Kidney (tissue), 14 donors: ENCODE measurements around the gene SDF4. TPM values are rescaled to one million over a fixed set of nuclear protein-coding genes. Genes with fewer than 3 reads are reported as not detected.

Source experiments
- DNase-seq, 5 donors: peaks; one replicate each; pipeline ENCODE4 v3.0.0-alpha.2; 2013 to 2020
- FAIRE-seq: peaks from 2 replicates; lab custom pipeline; 2012; peaks lifted over from hg19 to GRCh38; lab: Jason Lieb, UNC
- H3K27ac ChIP-seq, 2 donors: one replicate each; pipeline ENCODE4 v1.7.0; 2013; ENCODE audit warnings: low read depth in 2 of 2, low read length in 2 of 2, inconsistent platforms in 1 of 2
- H3K27me3 ChIP-seq: one replicate; pipeline ENCODE4 v1.7.1; 2013; ENCODE audit warnings: low read length, inconsistent platforms; ENCODE audit not compliant: control insufficient read depth, insufficient read depth
- H3K36me3 ChIP-seq, 3 donors: one replicate each; pipeline versions ENCODE4 v1.7.0 to v1.7.1; 2013; ENCODE audit warnings: low read length in 3 of 3, control low read depth in 1 of 3, inconsistent platforms in 1 of 3; ENCODE audit not compliant: insufficient read depth in 3 of 3, control insufficient read depth in 2 of 3
- H3K4me1 ChIP-seq, 3 donors: one replicate each; pipeline versions ENCODE4 v1.7.0 to v1.7.1; 2013; ENCODE audit warnings: low read length in 3 of 3, inconsistent platforms in 1 of 3, low read depth in 1 of 3; ENCODE audit not compliant: control insufficient read depth in 2 of 3, insufficient read depth in 2 of 3
- H3K4me3 ChIP-seq, 3 donors: one replicate each; pipeline versions ENCODE4 v1.7.0 to v1.8.1; 2013; ENCODE audit warnings: low read length in 3 of 3, control low read depth in 1 of 3, inconsistent platforms in 1 of 3
- H3K9ac ChIP-seq, 3 donors: one replicate each; pipeline versions ENCODE4 v1.7.0 to v1.7.1; 2013; ENCODE audit warnings: low read length in 3 of 3, control low read depth in 1 of 3, inconsistent platforms in 1 of 3
- H3K9me3 ChIP-seq, 3 donors: one replicate each; pipeline versions ENCODE4 v1.7.0 to v1.7.1; 2013; ENCODE audit warnings: low read length in 3 of 3, control low read depth in 1 of 3, inconsistent platforms in 1 of 3; ENCODE audit not compliant: control insufficient read depth in 2 of 3, insufficient read depth in 1 of 3
- intact Hi-C: fragments of 100-400 bp; cut with DNase I; formaldehyde crosslinking; loops from one replicate; pipeline ENCODE4 v1.11.1; 2022
- polyA plus RNA-seq: library from polyadenylated mRNA; stranded (reverse); fragments of 350-450 nt; fragmentation: Illumina TruSeq; extraction: RNeasy Lipid Tissue Mini Kit (QIAGEN cat#74804); gene quantifications from one replicate; pipeline ENCODE4 v1.2.3, GENCODE V29; 2014; ENCODE audit warnings: low read depth, low replicate concordance; ENCODE audit not compliant: insufficient read depth
- total RNA-seq: library from RNA; stranded (reverse); fragmentation: NEBNext Ultra II Directional; extraction: Animal tissue kit (Norgen Biotek cat#: 25700); gene quantifications from one replicate; pipeline ENCODE4 v1.2.1, GENCODE V29; 2021
- TF ChIP-seq, protein P1 (sequence below): IDR thresholded peaks from 3 replicates; pipeline ENCODE4 v1.5.1; 2012; ENCODE audit warnings: mild to moderate bottlenecking, moderate library complexity, borderline replicate concordance; ENCODE audit not compliant: insufficient read depth; ENCODE audit errors: extremely low read depth
- donor health status: control.
- donor health status: control.
- donor health status: control.
- donor health status: control.
- donor health status: control.
- donor health status: DM: yes; HTN: yes; CAD: no.
- donor health status: Normal renal cell carcinoma (clear cell type).

Gene SDF4
- total and polyA plus RNA-seq, 2 donors from 2014 or later: 143 to 160 TPM

DNA sequence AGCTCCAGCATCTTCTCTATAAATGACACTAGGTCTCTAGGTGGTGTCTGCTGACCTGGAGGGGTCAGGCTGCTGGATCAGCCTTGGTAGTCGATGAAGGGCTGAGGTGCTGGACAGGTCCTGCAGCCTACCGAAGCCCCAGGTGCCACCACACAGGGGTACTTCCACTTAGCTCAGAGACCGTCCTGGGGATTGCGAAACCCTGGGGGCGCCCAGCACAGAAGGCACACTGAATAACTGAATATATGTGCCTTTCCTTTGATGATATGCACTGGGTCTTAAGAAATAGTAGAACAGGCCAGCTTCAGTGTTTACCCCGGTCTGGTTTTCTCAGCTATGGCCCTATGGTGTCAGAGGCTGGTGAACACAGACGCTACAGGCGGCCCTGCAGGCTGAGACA is 31.0 kb upstream of the SDF4 start:
- Histone ChIP-seq H3K9ac (no peak overlapping the region), H3K36me3 (peaks cover 5 to 26% (median 18%) of the 10 kb centered on the region in 3 donors), H3K9me3 (no peaks in the 10 kb centered on the region), H3K4me3 (no peak overlapping the region), H3K27ac (no peak overlapping the region), H3K27me3 (no peaks in the 10 kb centered on the region), H3K4me1 (peaks cover 0 to 8% (median 5%) of the 10 kb centered on the region in 3 donors)
- TF ChIP-seq, protein P1, sequence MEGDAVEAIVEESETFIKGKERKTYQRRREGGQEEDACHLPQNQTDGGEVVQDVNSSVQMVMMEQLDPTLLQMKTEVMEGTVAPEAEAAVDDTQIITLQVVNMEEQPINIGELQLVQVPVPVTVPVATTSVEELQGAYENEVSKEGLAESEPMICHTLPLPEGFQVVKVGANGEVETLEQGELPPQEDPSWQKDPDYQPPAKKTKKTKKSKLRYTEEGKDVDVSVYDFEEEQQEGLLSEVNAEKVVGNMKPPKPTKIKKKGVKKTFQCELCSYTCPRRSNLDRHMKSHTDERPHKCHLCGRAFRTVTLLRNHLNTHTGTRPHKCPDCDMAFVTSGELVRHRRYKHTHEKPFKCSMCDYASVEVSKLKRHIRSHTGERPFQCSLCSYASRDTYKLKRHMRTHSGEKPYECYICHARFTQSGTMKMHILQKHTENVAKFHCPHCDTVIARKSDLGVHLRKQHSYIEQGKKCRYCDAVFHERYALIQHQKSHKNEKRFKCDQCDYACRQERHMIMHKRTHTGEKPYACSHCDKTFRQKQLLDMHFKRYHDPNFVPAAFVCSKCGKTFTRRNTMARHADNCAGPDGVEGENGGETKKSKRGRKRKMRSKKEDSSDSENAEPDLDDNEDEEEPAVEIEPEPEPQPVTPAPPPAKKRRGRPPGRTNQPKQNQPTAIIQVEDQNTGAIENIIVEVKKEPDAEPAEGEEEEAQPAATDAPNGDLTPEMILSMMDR: no peak
- no peak for DNase-seq
- no peak for FAIRE-seq
- intact Hi-C loops: no loop called here

DNA sequence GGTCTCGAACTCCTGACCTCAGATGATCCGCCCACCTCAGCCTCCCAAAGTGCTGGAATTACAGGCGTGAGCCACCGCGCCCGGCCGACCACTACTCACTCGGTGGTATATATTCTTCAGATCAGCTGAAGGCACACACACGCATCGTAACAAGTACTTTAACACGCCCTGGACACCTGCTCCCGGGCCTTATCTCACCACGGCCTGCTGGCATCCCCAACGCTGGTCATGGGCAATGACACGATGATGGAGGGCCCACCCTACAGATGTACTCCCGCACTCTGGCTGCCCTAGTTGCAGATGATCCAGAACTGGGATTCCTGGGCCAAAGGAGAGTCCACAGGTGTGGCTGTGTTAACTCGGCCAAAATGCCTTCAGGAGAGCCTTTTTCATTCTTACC is 30.3 kb upstream of the SDF4 start:
- FAIRE-seq: no peak
- TF ChIP-seq, protein P1: no peak
- Histone ChIP-seq H3K4me3 (no peak overlapping the region), H3K36me3 (peaks cover 5 to 26% (median 18%) of the 10 kb centered on the region in 3 donors), H3K9ac (no peak overlapping the region), H3K4me1 (peaks cover 0 to 8% (median 5%) of the 10 kb centered on the region in 3 donors), H3K9me3 (no peaks in the 10 kb centered on the region), H3K27me3 (no peaks in the 10 kb centered on the region), H3K27ac (no peak overlapping the region)
- DNase-seq: peak in 1 of 5 donors; percentile 40
- intact Hi-C loops: no loop called here

DNA sequence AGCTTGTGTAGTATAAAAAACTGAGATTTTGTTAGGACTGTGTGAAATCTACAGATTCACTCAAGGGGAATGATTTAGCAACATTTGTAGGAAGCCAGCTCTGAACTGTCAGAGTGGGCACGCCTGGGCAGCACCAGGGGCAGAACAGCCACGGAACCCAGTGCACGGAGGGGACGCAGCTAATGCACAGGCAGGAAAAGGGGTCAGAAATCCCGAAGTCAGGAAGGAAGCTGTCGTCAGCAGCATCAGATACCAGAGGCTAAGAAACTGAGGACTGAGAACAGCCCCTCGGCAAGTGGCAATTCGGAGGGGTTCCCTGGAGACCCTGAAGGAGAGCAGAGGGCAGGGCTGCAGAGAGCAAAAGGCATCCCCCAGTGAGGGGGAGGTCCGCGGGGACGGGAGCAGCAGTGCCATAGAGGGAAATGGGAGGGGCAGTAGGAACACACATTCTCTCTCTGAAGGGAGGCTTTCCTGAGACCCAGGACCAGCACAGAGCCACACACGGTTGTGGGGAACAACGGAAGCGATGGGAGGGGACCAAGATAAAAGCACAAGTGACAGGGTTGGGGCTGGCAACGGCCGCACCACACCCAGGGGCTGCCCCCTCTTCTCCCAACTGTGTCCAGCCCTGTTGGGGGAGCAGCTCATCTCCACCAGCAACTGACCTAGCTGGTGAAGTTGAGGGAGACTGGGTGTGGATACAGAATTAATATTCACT is 29.2 kb upstream of the SDF4 start:
- FAIRE-seq (no peak), DNase-seq (peak in 1 of 5 donors; percentile 55)
- no peak overlapping the region for H3K4me3 ChIP-seq
- no peaks in the 10 kb centered on the region for H3K9me3 ChIP-seq
- TF ChIP-seq, protein P1: no peak
- intact Hi-C loops: no loop called here
- H3K4me1 ChIP-seq: peaks cover 0 to 8% (median 5%) of the 10 kb centered on the region in 3 donors
- H3K9ac ChIP-seq: no peak overlapping the region
- peaks cover 5 to 26% (median 18%) of the 10 kb centered on the region in 3 donors for H3K36me3 ChIP-seq
- no peak overlapping the region for H3K27ac ChIP-seq
- H3K27me3 ChIP-seq: no peaks in the 10 kb centered on the region
